Urothelium cell line (cell line): Measurements from ENCODE around the gene RIPK1.
"Not testable (repeated sequence)": the region's sequence is repeated elsewhere in the genome, so short reads cannot be mapped to it uniquely, and the experiment has no call there.

ENCODE experiments used
- DNase-seq: peaks from one replicate; pipeline ENCODE4 v3.0.0; 2011; ENCODE audit warnings: low spot score, mixed read lengths
- FAIRE-seq: peaks from 2 replicates; lab custom pipeline; 2011; peaks lifted over from hg19 to GRCh38; lab: Jason Lieb, UNC

Gene RIPK1

GRCh38 chr6:3045369-3045768, 22.9 kb upstream of the RIPK1 start:
- FAIRE-seq, result no peak

GRCh38 chr6:3045777-3046176, 22.5 kb upstream of the RIPK1 start:
- FAIRE-seq, result no peak
- DNase-seq, result no peak

More at GRCh38 chr6:3045369-3045768, 22.9 kb upstream of the RIPK1 start:
- DNase-seq, result no peak

DNA sequence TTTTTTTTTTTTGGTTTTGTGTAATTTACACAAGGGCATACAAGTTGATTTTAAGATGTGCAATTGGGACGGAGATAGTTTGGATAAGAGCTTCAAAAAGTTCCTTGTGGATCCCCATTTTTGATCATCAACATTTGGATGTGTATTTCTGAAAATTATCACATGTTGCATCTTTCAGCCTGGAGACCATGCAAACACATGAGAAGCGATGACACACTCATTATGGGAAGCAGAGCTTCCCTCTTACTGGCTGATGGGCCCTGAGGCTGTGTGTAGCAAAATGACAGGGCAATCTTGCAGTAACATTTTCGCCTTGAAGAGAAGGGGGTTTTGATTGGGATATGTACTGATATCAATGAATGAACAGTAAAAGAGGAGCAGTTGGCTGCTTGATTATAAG, 22.0 kb upstream of the RIPK1 start:
- no peak for FAIRE-seq

DNA sequence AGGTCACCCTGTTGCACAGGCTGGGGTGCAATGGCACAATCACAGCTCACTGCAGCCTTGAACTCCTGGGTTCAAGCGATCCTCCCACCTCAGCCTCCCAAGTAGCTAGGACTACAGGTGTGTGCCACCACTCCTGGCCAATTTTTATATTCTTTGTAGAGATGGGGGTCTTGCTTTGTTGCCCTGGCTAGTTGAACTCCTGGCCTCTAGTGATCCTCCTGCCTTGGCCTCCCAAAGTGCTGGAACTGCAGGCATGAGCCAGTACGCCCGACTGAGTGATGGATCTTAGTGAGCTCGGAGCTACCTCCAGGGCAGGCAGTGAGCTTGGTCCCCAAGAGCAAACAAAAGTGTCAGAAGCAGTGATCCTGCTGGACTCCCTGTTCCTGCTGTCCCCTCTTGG, 20.3 kb upstream of the RIPK1 start:
- not testable (repeated sequence) for DNase-seq, FAIRE-seq

More for the DNA sequence above, 22.0 kb upstream of the RIPK1 start:
- DNase-seq, result no peak

GRCh38 chr6:3052481-3053230, 15.6 kb upstream of the RIPK1 start:
- DNase-seq (no peak), FAIRE-seq (no peak)

DNA sequence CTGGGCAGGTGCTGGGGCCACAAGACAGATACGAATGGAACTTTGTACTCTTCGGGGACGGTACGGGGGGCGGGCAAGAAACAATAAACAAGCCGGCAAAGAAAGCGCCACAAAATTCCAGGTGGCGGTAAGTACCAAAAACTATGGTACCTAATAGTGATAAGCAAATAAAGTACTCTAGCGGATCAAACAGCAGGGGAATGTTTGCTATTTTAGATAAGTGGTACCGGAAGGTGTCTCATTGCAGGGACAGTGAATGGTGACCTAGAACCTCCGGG, 15.1 kb upstream of the RIPK1 start:
- DNase-seq (no peak), FAIRE-seq (no peak)

GRCh38 chr6:3054229-3055157, 13.8 kb upstream of the RIPK1 start:
- not testable (repeated sequence) for FAIRE-seq, DNase-seq

DNA sequence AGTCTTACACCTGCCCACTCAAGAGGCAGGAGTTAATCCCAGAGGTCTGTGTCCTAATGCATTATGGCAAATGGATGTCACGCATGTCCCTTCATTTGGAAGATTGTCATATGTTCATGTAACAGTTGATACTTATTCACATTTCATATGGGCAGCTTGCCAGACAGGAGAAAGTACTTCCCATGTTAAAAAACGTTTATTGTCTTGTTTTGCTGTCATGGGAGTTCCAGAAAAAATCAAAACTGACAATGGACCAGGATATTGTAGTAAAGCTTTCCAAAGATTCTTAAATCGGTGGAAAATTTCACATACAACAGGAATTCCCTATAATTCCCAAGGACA, 13.2 kb upstream of the RIPK1 start:
- not testable (repeated sequence) for DNase-seq, FAIRE-seq

GRCh38 chr6:3057063-3057770, 11.1 kb upstream of the RIPK1 start:
- DNase-seq, result no peak
- FAIRE-seq, result no peak

- FAIRE-seq, result no peak
- DNase-seq, result no peak
Measured at GRCh38 chr6:3058957-3059356, 9.3 kb upstream of the RIPK1 start.

- not testable (repeated sequence) for DNase-seq, FAIRE-seq
Measured at GRCh38 chr6:3060092-3060491, 8.2 kb upstream of the RIPK1 start.

GRCh38 chr6:3061501-3061941, 6.8 kb upstream of the RIPK1 start:
- FAIRE-seq, result no peak
- no peak for DNase-seq

GRCh38 chr6:3063340-3063732, 5.0 kb upstream of the RIPK1 start:
- FAIRE-seq, DNase-seq: not testable (repeated sequence)

DNA sequence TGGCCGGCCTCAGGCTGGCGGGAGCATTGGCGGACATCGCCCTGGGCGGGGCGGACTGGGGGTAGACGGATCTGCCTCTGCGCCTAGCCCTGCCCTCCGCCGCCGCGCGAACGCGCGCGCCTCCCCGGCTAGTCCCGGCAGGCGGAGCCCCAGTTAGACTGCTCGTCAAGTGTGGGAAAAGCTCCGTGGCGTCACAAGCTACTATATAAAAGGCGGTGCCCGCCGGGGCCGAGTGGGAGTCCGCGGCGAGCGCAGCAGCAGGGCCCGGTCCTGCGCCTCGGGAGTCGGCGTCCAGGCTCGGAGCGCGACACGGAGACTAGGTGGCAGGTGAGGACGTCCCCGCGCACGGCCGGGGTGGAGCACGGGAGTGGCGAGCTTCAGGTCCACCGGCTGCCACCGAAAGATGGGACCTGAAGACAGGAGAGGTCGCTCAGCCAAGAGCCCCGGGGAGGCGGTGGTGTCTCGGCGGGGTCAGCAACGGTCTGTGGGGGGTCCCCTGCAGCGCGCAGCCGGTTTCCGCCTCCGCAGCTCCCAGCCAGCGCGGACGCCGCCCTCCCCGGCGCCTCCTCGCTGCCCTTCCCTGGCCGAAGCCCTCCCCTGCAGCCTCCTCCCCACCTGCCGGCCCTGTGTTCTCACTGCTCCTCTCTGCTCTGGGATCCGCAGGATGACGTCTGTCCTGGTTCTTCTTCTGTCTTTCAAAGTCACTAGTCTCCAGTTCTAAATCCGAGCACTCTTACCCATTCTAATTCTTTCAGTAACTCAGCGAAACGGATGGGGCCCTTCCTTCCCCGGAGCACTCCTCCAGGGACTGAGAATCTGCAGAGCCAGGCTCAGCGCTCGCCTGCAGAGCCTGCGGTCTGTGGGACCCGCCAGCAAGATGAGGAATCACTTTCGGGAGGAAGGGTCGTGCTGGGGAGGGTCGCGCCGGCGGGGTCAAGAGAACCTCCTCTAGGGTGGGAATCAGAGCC, 4.3 kb upstream of the RIPK1 start:
- DNase-seq, result peak; percentile 91
- no peak for FAIRE-seq

GRCh38 chr6:3071568-3071967, 3.3 kb downstream of the RIPK1 start:
- no peak for FAIRE-seq

DNA sequence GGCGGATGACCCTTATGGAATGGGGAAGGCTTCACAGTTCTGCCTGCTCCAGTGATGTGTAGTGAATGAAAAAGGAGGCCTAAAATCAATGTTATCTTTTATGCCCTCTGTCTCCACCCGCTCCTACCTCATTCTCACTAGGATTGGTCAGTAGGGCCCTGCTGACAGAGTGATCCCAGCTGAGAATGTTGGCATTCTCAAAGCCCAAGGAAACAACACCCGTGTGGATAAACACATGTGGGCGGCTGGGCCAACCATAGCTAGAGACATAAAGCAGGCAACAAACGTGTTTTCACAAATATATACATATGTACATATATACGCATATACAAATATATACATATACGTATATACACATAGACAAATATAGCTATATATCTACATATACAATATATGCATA, 4.5 kb downstream of the RIPK1 start:
- FAIRE-seq (no peak), DNase-seq (no peak)

More at GRCh38 chr6:3071568-3071967, 3.3 kb downstream of the RIPK1 start:
- DNase-seq, result no peak

- FAIRE-seq (no peak), DNase-seq (no peak)
Measured at GRCh38 chr6:3073382-3073781, 5.1 kb downstream of the RIPK1 start.

GRCh38 chr6:3075772-3076113, 7.4 kb downstream of the RIPK1 start:
- FAIRE-seq, result no peak

GRCh38 chr6:3076320-3076719, 8.0 kb downstream of the RIPK1 start:
- no peak for FAIRE-seq
- DNase-seq, result no peak

More at GRCh38 chr6:3075772-3076113, 7.4 kb downstream of the RIPK1 start:
- DNase-seq, result no peak

GRCh38 chr6:3077430-3077829, 9.1 kb downstream of the RIPK1 start:
- FAIRE-seq (no peak), DNase-seq (no peak)
